GM23338 (cell line): Measurements from ENCODE around the gene C19orf47. TPM values are rescaled to one million over a fixed set of nuclear protein-coding genes. Genes with fewer than 3 reads are reported as not detected.

ENCODE experiments used
- ATAC-seq: fragments of 200-7000 bp; cut with Tn5 transposase; 3 replicates; pipeline ENCODE4 v1.9.1; 2020
- DNase-seq: peaks from one replicate; pipeline ENCODE4 v3.0.0-alpha.2; 2015; ENCODE audit warnings: low spot score
- H2AFZ ChIP-seq: fragments of 200-600 bp; sonication (generic); 2 replicates; pipeline ENCODE4 v1.8.0; 2016; ENCODE audit warnings: antibody characterized with exemption, mild to moderate bottlenecking, moderate library complexity
- H3F3A ChIP-seq: fragments of 200-600 bp; sonication (generic); replicated peaks from 2 replicates; pipeline ENCODE4 v1.8.0; 2017; ENCODE audit warnings: antibody characterized with exemption, mixed run types, low read depth
- H3K27ac ChIP-seq: fragments of 200-600 bp; sonication (generic); 2 replicates; pipeline ENCODE4 v1.6.1; 2016; ENCODE audit warnings: low read depth
- H3K27me3 ChIP-seq: fragments of 200-600 bp; sonication (generic); 2 replicates; pipeline ENCODE4 v1.8.0; 2016; ENCODE audit warnings: mild to moderate bottlenecking, mixed run types, moderate library complexity; ENCODE audit not compliant: insufficient read depth
- H3K36me3 ChIP-seq: fragments of 200-600 bp; sonication (generic); 2 replicates; pipeline ENCODE4 v1.8.0; 2016; ENCODE audit warnings: mild to moderate bottlenecking; ENCODE audit not compliant: insufficient read depth
- H3K4me1 ChIP-seq: fragments of 200-600 bp; sonication (generic); 2 replicates; pipeline ENCODE4 v1.8.0; 2016; ENCODE audit warnings: mild to moderate bottlenecking, moderate library complexity; ENCODE audit not compliant: insufficient read depth
- H3K4me2 ChIP-seq: fragments of 200-600 bp; sonication (generic); 2 replicates; pipeline ENCODE4 v1.7.1; 2017; ENCODE audit warnings: mixed run types
- H3K4me3 ChIP-seq: fragments of 200-600 bp; sonication (generic); 2 replicates; pipeline ENCODE4 v1.6.1; 2016; ENCODE audit warnings: mixed run types
- H3K79me2 ChIP-seq: fragments of 200-600 bp; sonication (generic); replicated peaks from 2 replicates; pipeline ENCODE4 v1.8.0; 2017; ENCODE audit warnings: mild to moderate bottlenecking; ENCODE audit not compliant: insufficient read depth
- H3K9me2 ChIP-seq: fragments of 200-600 bp; sonication (generic); 2 replicates; pipeline ENCODE4 v1.8.0; 2017; ENCODE audit not compliant: insufficient read depth
- H4K20me1 ChIP-seq: fragments of 200-600 bp; sonication (generic); replicated peaks from 2 replicates; pipeline ENCODE4 v1.8.0; 2017; ENCODE audit warnings: mild to moderate bottlenecking; ENCODE audit not compliant: insufficient read depth
- H3K27ac Mint-ChIP-seq: 2 replicates; pipeline ENCODE4 v1.8.0; 2020; ENCODE audit warnings: inconsistent platforms, mild to moderate bottlenecking, moderate library complexity, mixed read lengths
- H3K27me3 Mint-ChIP-seq: 3 replicates; pipeline ENCODE4 v1.8.0; 2022; ENCODE audit warnings: low read depth, mild to moderate bottlenecking, moderate library complexity, mixed read lengths, inconsistent platforms; ENCODE audit not compliant: insufficient read depth, poor library complexity
- H3K36me3 Mint-ChIP-seq: 3 replicates; pipeline ENCODE4 v1.8.0; 2021; ENCODE audit warnings: low read depth, mild to moderate bottlenecking, inconsistent platforms, moderate library complexity, mixed read lengths
- H3K4me1 Mint-ChIP-seq: 3 replicates; pipeline ENCODE4 v1.8.0; 2020; ENCODE audit warnings: mild to moderate bottlenecking, inconsistent platforms, mixed read lengths
- H3K4me3 Mint-ChIP-seq: 3 replicates; pipeline ENCODE4 v1.8.0; 2021; ENCODE audit warnings: moderate library complexity, mild to moderate bottlenecking, inconsistent platforms, mixed read lengths
- H3K9me3 Mint-ChIP-seq: 3 replicates; pipeline ENCODE4 v1.8.0; 2020; ENCODE audit warnings: moderate library complexity, mild to moderate bottlenecking, inconsistent platforms, mixed read lengths
- NANOG ChIP-seq: IDR thresholded peaks from 2 replicates; pipeline ENCODE4 v1.6.1; 2016; ENCODE audit warnings: antibody characterized with exemption, borderline replicate concordance
- POLR2AphosphoS5 ChIP-seq: IDR thresholded peaks from 2 replicates; pipeline ENCODE4 v1.6.1; 2016; ENCODE audit warnings: antibody characterized with exemption, low read depth
- polyA plus RNA-seq: library from polyadenylated mRNA; unstranded; fragments of >200 nt; fragmentation: Nextera tagmentation; extraction: Ambion mirVana; gene quantifications from 2 replicates; pipeline ENCODE4 v1.2.1, GENCODE V29; 2016
- total RNA-seq: library from RNA; depleted of rRNA; stranded (reverse); fragments of >200 nt; shearing (Covaris generic); gene quantifications from 2 replicates; pipeline ENCODE4 v1.2.3, GENCODE V29; 2014
- TF ChIP-seq, protein P1 (sequence below): IDR thresholded peaks from one replicate; pipeline ENCODE4 v1.6.1; 2018; ENCODE audit warnings: antibody characterized with exemption; ENCODE audit not compliant: unreplicated experiment
- TF ChIP-seq, protein P2 (sequence below): IDR thresholded peaks from 2 replicates; pipeline ENCODE4 v1.6.1; 2016; ENCODE audit warnings: antibody characterized with exemption
- TF ChIP-seq, protein P3 (sequence below), 2 experiments: fragments of 200-600 bp in 1 of 2; sonication (generic) in 1 of 2; conservative IDR thresholded peaks; 2 replicates each; pipeline versions ENCODE4 v1.5.1 to v1.6.1; 2016 to 2017; ENCODE audit warnings: antibody characterized with exemption in 2 of 2, low read depth in 2 of 2, mild to moderate bottlenecking in 2 of 2, moderate library complexity in 1 of 2

C19orf47 gene
- total and polyA plus RNA-seq, 2 experiments from 2014 or later: 13.1 to 26.6 TPM

GRCh38 chr19:40369797-40370196 is 21.6 kb upstream of the C19orf47 start:
- Histone ChIP-seq H3K36me3 (peaks cover 7% of the 10 kb centered on the region; the same call in 1 of the 2 replicates), H2AFZ (no peak overlapping the region)
- no peak for ATAC-seq

More at GRCh38 chr19:40369797-40370196, 21.6 kb upstream of the C19orf47 start:
- Mint-ChIP-seq H3K9me3 (no peaks in the 10 kb centered on the region), H3K27ac (no peak overlapping the region), H3K4me1 (peaks cover 17% of the 10 kb centered on the region), H3K36me3 (peaks cover 60% of the 10 kb centered on the region), H3K27me3 (peaks cover 8% of the 10 kb centered on the region), H3K4me3 (no peak overlapping the region)
- H3K9me2 ChIP-seq: no peaks in the 10 kb centered on the region
- H3F3A ChIP-seq: no peaks in the 10 kb centered on the region
- no peaks in the 10 kb centered on the region for H3K27me3 ChIP-seq
- H3K4me1 ChIP-seq: peaks cover 20% of the 10 kb centered on the region
- no peak for DNase-seq
- TF ChIP-seq, protein P1, sequence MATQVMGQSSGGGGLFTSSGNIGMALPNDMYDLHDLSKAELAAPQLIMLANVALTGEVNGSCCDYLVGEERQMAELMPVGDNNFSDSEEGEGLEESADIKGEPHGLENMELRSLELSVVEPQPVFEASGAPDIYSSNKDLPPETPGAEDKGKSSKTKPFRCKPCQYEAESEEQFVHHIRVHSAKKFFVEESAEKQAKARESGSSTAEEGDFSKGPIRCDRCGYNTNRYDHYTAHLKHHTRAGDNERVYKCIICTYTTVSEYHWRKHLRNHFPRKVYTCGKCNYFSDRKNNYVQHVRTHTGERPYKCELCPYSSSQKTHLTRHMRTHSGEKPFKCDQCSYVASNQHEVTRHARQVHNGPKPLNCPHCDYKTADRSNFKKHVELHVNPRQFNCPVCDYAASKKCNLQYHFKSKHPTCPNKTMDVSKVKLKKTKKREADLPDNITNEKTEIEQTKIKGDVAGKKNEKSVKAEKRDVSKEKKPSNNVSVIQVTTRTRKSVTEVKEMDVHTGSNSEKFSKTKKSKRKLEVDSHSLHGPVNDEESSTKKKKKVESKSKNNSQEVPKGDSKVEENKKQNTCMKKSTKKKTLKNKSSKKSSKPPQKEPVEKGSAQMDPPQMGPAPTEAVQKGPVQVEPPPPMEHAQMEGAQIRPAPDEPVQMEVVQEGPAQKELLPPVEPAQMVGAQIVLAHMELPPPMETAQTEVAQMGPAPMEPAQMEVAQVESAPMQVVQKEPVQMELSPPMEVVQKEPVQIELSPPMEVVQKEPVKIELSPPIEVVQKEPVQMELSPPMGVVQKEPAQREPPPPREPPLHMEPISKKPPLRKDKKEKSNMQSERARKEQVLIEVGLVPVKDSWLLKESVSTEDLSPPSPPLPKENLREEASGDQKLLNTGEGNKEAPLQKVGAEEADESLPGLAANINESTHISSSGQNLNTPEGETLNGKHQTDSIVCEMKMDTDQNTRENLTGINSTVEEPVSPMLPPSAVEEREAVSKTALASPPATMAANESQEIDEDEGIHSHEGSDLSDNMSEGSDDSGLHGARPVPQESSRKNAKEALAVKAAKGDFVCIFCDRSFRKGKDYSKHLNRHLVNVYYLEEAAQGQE: no peak
- TF ChIP-seq, protein P2, sequence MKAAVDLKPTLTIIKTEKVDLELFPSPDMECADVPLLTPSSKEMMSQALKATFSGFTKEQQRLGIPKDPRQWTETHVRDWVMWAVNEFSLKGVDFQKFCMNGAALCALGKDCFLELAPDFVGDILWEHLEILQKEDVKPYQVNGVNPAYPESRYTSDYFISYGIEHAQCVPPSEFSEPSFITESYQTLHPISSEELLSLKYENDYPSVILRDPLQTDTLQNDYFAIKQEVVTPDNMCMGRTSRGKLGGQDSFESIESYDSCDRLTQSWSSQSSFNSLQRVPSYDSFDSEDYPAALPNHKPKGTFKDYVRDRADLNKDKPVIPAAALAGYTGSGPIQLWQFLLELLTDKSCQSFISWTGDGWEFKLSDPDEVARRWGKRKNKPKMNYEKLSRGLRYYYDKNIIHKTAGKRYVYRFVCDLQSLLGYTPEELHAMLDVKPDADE: no peak
- TF ChIP-seq, protein P3, sequence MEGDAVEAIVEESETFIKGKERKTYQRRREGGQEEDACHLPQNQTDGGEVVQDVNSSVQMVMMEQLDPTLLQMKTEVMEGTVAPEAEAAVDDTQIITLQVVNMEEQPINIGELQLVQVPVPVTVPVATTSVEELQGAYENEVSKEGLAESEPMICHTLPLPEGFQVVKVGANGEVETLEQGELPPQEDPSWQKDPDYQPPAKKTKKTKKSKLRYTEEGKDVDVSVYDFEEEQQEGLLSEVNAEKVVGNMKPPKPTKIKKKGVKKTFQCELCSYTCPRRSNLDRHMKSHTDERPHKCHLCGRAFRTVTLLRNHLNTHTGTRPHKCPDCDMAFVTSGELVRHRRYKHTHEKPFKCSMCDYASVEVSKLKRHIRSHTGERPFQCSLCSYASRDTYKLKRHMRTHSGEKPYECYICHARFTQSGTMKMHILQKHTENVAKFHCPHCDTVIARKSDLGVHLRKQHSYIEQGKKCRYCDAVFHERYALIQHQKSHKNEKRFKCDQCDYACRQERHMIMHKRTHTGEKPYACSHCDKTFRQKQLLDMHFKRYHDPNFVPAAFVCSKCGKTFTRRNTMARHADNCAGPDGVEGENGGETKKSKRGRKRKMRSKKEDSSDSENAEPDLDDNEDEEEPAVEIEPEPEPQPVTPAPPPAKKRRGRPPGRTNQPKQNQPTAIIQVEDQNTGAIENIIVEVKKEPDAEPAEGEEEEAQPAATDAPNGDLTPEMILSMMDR (conservative IDR thresholded peaks at IDR 0.05; ENCODE audit: low read depth in 2 of 2): no peak
- no peak for TF ChIP-seq POLR2AphosphoS5
- TF ChIP-seq NANOG: no peak
- no peak overlapping the region for H3K4me3 ChIP-seq
- H3K27ac ChIP-seq: no peak overlapping the region
- H4K20me1 ChIP-seq: peaks cover 6% of the 10 kb centered on the region; the same call in 1 of the 2 replicates
- H3K79me2 ChIP-seq: peaks cover 7% of the 10 kb centered on the region; the same call in 1 of the 2 replicates
- H3K4me2 ChIP-seq: no peak overlapping the region
